ENCODE results near the gene ST7L.
"Not testable (repeated sequence)": the region's sequence is repeated elsewhere in the genome, so short reads cannot be mapped to it uniquely, and the experiment has no call there.

The ST7L gene, protein sequence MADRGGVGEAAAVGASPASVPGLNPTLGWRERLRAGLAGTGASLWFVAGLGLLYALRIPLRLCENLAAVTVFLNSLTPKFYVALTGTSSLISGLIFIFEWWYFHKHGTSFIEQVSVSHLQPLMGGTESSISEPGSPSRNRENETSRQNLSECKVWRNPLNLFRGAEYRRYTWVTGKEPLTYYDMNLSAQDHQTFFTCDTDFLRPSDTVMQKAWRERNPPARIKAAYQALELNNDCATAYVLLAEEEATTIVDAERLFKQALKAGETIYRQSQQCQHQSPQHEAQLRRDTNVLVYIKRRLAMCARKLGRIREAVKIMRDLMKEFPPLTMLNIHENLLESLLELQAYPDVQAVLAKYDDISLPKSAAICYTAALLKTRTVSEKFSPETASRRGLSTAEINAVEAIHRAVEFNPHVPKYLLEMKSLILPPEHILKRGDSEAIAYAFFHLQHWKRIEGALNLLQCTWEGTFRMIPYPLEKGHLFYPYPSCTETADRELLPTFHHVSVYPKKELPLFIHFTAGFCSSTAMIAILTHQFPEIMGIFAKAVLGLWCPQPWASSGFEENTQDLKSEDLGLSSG

DNA sequence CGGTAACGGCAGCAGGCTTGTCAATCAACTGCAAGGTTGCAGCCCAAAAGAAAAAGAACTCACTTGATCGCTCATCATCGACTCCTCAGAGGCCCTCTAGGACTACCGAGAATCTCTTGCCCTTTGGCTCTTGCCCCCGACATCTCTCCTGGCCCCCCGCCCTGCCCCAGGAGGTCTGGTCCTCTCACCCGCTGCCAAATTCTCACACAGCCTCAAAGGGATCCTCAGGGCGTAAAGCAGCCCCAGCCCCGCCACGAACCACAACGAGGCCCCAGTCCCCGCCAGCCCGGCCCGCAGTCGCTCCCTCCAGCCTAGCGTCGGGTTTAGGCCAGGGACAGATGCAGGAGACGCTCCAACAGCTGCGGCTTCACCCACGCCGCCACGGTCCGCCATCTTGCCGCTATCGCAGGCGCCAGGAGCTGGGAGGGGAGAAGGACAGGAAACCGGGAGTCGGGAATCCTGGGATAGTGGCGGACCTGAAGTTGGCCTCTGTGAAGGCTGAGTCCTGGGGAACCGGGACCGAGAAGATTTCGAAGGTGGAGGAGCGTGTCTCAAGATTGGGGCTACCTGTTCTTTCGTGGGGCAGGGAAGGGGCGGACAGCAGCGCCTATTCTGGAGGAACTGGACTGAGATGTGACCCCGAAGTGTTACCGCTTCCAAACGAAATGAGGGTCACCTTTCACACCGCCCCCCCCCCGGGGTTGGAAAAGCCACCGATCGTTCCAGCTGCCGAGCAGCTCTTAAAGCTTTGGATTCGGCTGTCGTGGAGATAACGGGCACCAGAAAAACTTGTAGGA is at the start of gene ST7L:
TSS of gene ST7L (minus strand) at position 421 of the 797 bp plus-strand sequence. CDS start at position 393, 28 bp downstream.
- peak; percentile 28 for DNase-seq (ENCODE audit: low read depth)

DNA sequence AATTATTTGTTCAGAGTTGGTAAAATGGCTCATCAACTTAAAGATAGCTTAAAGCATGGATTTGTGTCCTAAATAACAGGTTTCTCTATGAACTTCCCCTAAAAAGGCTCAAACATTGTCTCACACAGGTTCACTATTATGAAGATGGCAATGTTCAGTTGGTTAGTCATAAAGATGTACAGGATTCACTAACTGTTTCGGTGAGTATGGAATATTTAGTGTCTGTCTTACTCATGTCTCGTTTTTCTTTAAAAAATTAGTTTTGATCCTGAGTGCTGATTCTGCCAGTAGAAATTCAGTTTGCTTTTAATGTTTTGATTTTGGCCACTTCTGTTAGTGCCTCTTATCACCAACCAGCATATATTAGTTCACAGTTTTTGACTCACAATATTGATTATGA is 48.0 kb upstream of the ST7L start:
- DNase-seq (ENCODE audit: low read depth) = no peak

DNA sequence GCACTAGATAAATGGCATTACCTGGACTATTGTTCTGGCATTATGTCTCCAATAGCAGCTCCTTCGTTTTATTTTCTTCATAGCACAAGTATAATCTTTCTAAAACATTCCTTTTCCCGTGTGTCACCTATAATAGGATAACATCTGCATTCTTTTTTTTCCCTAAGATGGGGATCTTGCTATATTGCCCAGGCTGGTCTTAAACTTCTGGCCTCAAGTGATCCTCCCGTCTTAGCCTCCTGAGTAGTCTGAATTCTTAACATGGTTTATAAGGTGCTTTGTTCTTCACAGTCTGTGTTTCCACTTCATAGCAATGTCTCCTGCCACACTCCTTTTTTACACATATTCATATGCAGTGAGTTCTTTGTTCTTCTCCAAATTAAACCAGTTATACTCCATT is 46.9 kb upstream of the ST7L start:
- no peak for DNase-seq (ENCODE audit: low read depth)

DNA sequence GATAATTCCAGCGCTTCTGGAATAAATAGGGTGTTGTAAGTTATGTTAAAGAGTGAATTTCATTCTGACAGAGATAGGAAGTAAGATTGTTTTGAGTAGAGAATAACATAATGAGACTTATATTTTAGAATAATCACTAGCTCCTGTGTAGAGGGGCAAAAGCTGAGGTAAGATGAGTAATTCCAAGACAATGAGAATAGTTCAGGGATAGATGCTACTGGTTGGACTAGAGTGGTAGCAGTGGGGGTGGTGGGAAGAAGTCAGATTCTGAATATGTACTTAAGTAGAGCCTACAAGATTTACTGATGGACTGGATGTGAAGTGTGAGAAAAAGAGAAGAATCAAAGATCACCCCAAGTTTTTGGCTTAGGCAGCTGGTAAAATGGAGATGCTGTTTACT is 32.3 kb upstream of the ST7L start:
- no peak for DNase-seq (ENCODE audit: low read depth)

DNA sequence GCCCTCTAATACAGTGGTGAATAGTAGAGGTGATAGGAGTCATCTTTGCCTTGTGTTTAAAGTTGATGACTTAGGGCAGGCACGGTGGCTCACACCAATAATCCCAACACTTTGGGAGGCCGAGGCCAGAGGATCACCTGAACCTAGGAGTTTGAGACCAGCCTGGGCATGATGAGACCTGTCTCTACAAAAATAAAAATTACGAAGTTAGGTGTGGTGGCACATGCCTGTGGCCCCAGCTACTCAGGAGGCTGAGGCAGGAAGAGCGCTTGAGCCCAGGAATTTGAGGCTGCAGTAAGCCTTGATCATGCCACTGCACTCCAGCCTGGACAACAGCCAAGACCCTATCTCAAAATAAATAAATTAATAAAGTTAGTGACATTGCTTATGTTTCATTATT is 27.3 kb upstream of the ST7L start:
- DNase-seq (ENCODE audit: low read depth) = no peak

DNA sequence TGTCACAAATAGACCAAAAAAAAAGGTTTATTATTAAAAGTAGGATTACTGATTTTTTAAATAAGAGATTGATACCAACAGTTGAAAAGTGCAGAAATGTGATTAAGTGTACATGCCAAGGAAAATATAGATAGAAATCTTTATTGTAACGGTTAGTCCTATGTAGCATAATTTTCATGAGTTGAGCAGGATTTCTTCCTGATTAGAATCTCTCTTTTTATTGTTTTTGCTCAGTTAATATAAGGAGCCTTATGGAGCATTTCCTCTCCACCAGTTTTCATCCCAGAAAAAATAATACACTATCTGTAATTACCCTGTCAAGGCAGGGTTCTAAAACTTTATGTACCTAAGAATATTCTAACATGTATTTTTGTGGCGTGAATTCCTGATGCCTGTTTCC is 24.1 kb upstream of the ST7L start:
- DNase-seq (ENCODE audit: low read depth) = no peak

DNA sequence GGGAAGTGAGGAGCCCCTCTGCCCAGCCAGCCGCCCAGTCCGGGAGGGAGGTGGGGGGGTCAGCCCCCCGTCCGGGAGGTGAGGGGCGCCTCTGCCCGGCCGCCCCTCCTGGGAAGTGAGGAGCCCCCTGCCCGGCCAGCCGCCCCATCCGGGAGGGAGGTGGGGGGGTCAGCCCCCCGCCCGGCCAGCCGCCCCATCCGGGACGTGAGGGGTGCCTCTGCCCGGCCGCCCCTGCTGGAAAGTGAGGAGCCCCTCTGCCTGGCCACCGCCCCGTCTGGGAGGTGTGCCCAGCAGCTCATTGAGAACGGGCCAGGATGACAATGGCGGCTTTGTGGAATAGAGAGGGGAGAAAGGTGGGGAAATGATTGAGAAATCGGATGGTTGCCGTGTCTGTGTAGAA is 21.5 kb upstream of the ST7L start:
- not testable (repeated sequence) for DNase-seq (ENCODE audit: low read depth)

DNA sequence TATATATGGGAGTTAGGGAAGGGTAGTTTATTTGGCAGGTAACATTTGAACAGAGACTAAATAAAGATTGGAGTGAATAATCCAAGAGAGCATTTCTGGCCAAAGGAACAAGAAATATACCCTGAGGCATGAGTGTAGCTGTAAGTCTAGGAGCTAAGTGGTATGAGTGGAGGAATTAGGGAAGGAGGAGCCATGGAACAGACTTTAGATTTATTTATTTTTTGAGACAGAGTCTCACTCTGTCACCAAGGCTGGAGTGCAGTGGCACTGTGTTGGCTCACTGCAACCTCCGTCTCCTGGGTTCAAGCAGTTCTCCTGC is 19.1 kb upstream of the ST7L start:
- DNase-seq (ENCODE audit: low read depth) = no peak

DNA sequence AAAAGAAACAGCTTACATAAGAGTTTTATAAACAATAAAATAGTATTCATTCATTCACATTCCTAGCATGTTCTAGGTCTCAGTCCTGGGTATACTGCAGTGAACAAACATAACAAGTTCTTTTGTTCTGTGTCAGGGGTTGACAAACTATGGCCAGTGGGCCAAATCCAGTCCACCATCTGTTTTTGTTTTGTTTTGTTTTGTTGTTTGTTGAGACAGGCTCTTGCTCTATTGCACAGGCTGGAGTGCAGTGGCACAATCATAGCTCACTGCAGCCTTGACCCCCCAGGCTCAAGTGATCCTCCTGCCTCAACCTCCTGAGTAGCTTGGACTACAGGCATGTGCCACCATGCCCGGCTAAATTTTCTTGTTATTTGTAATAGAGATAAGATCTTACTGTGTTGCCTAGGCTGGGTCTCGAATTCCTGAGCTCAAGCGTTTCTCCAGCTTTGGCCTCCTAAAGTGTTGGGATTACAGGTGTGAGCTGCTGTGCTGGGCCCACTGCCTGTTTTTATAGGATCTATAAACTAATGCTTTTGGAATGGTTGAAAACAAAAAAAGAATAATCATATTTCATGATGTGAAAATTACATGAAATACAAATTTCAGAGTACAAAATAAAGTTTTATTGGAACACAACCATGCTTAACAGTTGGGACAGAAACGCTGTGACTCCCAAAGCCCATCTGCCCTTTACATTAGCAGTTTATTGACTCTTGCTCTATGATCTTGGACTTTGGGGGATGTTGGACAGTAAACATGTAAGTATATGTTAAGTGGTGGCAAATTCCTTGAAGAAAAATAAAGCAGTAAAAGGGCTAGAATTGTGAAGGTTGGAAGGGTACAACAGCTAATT is 18.5 kb upstream of the ST7L start:
- peak; percentile 16 for DNase-seq (ENCODE audit: low read depth)

DNA sequence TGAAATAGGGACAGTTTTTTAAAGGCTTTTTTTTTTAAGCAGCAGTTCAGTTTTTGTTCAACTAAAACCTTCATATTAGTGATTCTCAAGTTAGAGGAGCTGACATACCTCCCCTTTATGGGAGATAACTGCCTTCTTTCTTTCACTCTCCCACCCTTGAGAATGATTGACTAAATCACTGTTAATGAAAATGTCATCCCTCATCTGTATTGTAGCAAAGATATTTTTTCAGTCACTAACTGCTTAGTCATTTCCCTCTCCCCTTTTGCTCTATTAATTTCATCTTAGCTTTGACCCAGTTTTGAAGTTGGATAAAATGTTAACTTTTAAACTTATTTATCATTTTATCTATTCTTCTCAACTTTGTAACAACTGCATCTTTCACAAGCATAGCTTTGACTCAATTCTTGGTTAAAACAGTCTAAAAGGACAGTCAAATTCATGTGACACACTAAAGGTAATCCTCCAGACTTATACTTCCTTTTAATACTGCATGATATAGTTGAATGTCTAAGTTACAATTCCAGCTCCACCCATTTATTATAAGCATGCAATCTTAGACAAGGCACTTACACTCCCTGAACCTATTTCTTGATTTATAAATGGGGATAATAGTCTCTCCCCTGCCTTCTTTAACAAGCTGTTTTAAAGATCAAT is 17.8 kb upstream of the ST7L start:
- DNase-seq (ENCODE audit: low read depth) = no peak

DNA sequence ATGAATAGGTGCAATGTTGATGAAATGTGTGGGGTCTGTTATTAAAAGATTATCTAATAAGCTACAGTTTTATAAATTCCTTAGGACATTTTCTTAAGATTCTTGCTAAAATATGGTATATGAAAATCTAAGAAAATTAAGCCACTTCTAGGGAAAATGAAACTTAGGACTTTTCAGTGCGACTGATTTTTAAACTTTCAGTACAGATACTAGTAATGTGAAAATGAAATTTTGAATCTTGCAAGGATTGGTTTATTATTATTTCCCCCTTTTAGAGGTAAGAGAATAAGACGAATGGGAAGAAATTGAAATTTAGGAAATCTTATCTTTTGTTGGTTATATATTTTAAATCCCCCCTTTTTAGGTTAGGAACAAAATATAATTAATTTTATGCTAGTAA is 17.1 kb upstream of the ST7L start:
- no peak for DNase-seq (ENCODE audit: low read depth)

DNA sequence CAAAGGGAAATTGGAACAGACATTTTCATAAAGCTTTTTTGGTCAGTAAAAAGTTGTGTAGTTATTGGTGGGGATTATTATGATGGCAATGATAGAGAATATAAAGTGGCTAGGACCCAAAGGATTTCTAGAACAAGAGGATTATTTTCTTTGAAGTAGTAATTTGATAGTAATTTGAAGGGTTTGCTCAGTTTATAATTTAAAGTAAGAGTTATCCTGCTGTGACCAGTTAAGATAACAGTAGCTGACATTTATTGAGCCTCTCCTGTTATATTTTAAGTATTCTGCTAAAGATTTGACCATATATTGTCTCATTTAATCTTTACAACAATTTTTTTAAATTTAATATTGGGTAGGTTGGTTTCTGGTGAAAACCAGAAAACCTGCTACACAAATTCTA is 15.4 kb upstream of the ST7L start:
- DNase-seq (ENCODE audit: low read depth) = no peak

DNA sequence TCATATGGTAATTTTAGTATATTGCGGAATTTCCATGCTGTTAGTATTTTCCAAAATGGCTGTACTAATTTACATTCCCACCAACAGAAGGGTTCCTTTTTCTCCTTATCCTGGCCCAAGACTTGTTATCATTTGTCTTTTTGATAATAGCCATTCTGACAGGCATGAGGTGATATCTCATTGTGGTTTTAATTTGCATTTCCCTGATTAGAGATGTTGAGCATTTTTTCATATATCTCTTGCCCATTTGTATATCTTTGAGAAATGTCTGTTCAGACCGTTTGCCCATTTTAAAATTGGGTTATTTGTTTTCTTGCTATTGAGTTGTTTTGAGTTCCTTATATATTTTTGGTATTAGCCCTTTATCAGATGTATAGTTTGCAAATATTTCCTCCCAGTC is 14.7 kb upstream of the ST7L start:
- DNase-seq (ENCODE audit: low read depth) = no peak

DNA sequence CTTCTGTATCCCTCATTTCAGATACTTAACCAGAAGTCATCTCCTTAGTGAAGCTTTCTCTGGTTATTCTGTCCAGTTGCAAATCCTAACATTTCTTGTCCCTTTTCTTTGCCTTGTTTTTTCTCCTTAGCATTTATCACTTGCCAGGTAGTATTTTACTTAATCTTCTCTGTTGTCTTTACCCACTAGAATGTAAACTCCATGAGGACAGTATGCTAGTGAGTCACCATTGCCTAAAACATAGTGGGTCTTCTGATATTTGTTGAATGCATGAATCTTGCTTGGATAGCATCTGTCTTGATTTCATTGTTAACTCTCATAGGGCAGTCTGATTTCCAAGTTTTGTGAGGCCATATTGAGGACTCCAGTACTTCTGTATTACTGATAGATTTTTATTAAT is 10.3 kb upstream of the ST7L start:
- no peak for DNase-seq (ENCODE audit: low read depth)

DNA sequence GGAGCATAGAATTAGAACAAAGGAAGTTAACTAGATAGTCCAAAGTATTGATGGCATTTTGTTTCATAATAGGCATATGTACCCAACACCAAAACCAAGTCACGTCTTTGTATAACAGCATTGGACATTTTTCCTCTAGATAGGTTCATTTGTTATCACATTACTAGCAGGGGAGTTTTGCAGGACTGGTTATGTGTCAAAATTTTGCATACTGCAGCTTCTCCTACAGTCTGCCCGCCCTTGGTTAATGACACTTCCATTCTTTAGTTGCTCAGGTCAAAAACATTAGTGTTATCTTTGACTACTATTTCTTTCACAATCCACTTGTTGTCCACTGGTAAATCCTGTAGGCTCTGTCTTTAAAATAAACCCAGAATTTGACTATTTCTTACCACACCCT is 9.6 kb upstream of the ST7L start:
- DNase-seq (ENCODE audit: low read depth) = no peak

DNA sequence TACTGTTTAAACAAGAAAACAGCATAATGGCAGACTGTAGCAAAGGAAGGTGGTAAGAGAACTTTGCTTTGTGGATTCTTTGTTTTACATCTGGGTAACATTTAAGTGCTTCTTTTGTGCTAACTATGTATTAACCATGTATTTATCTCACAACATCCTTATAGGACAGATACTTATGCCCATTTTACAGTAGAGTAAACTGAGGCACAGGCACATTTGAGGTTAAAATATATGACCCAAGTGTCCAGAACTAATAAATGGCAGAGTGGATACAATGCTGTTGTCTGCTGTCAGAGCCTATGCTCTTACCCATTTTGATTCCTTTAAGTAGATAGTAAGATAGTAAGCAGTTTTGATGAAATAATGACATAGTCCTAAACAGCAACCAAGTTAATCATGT is 7.9 kb upstream of the ST7L start:
- DNase-seq (ENCODE audit: low read depth) = no peak

DNA sequence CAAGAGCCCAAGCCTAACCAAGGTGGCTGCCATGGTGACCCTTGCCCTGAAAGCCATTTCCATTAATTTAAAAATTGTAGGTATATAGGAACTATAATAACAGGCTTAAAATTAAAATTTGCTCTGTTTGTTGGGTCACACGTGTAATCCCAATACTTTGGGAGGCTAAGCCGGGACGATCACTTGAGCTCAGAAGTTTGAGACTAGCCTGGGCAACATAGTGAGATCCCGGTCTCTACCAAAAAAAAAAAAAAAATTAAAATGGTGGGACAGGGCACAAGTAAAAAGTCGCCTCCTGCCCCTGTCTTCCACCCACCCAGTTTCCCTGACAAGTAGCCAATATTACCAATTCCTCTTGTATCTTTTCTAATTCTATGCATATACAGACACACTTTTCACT is 7.3 kb upstream of the ST7L start:
- no peak for DNase-seq (ENCODE audit: low read depth)

DNA sequence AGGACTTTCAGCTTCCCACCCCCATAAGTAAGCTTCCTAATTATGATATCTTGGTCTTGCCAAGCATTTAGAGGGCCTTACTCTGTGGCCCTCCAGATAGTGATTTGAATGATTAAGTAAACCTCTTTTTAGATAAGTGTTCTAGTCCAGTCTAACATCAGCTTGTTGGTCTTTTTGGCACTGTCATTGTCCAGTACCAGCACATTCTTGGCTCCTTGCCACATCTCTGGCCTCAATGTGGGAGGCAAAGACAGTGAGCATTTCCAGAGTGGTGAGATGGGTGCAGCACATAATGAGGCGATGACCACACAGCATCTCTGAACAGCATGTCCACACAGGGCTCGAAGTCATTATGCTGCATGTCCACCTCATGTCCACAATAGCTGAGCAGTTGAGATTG is 6.8 kb upstream of the ST7L start:
- no peak for DNase-seq (ENCODE audit: low read depth)

DNA sequence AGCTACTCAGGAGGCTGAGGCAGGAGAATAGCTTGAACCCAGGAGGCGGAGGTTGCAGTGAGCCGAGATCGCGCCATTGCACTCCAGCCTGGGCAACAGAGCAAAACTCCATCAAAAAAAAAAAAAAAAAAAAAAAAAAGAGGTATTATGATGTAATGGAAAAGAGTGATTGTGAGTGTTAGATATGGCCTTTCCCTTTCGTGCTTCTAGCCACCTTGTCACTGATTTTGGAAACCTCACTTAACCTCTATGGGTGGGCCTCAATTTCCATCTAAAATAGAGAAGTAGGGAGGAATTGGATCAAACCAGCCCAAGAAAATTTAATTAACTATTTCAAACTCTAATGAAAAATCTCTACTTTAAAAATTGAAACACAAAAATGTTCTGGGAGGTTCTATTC is 5.6 kb upstream of the ST7L start:
- DNase-seq (ENCODE audit: low read depth) = not testable (repeated sequence)

DNA sequence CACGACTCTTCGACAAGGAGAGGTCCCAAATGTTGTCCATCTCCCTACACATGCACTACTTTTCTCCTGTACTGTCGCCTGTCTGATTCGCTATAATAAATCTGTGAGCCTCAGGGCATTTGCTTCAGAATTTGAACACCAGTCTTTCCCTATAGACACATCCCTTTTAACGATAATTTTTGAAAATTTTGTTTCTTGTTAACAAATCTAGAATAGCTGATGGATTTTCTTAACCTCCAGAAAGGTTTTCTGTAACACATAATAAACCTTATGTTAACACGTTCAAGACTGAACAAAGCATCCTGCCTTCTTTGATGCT is 1.4 kb upstream of the ST7L start:
- DNase-seq (ENCODE audit: low read depth) = no peak

DNA sequence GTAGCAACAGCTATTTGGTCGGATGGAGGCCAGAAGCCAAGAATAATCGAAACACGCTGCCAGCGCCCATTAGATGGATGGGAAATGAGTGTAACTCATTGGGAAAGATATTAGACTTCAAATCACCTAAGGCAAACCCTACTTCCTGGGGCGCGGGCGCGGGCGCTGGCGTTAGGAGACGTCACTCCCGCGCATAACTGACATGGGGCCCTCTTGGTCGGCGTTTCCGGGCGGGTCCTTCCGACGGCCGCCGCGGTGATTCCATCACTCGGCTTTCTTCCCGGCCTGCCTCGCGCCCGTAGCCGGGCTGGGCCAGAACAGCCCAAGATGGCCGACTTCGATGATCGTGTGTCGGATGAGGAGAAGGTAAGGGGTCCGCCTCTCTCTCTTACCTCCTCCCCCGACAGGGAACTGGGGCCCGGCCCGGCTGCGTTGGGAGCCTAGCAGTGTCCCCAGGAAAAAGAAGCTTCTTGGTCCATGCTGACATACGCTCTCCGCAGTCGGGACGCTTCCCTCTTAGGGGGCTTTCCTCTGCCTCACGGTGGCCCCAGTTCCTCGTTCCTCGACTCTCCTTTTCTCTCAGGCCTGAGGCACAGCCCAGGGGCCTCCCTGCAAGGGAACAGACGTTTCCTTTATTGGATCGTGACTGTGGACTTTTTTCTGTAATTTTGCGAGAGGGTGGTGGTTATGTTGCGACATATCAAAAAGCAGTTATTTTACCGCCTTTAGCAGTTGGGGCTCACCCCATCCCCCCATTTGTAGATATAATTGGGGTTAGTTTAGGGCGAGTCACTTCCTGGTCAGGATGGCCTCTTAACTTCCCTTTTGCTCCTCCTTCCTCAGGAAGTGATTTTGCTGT is 806 bp upstream of the ST7L start, which contains the start of gene CAPZA1:
TSS of gene CAPZA1 (plus strand) at position 315 of the 859 bp plus-strand sequence. CDS start at position 328, 13 bp downstream.
- peak; percentile 86 for DNase-seq (ENCODE audit: low read depth)

Data from fibroblast of the conjunctiva (primary cell).